GM19238 (cell line): ENCODE results near the gene NALCN.

Source experiments
- DNase-seq: peaks from one replicate; pipeline ENCODE4 v3.0.0; 2011; ENCODE audit warnings: low spot score; ENCODE audit not compliant: insufficient read length

NALCN gene

DNA sequence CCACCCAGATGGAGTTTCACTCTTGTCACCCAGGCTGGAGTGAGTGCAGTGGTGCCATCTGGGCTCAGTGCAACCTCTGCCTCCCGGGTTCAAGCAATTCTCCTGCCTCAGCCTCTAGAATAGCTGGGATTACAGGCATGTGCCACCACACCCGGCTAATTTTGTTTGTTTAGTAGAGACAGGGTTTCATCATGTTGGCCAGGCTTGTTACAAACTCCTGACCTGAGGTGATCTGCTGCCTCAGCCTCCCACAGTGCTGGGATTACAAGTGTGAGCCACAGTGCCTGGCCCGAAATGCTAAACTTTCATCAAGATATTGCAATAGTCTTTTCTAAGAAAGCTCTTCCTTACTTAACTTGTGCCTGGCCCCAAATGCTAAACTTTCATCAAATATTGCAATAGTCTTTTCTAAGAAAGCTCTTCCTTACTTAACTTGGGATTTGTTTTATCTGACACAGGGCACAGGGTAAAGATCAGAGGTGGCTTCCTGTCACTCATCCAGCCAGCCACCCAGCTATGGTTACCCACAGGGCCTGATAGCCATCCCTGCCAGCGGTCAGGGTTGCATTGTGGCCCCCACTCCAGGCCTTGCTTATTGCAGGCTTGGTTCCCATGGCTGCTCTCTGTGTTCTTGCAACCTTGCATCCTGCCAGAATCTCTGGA lies 389.4 kb downstream of the NALCN start:
- no peak for DNase-seq

DNA sequence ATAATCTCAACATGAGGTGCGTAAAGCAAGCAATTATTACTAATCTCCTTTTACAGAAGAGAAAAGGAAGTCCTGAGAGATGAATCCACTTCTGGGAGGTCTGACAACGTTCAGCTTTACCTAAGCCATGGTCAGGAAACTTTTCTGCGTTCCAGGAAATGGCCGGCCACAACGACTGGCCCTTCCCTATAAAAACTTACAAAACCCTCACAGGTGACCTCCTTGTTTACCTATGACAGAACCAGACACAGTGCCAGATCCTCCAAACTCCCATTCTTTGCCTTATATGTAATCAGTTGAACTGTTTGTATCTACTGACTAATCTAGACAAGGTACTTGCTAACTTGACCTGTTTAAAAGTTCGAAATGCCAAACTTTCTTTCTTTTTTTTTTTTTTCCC lies 390.0 kb downstream of the NALCN start:
- no peak for DNase-seq

DNA sequence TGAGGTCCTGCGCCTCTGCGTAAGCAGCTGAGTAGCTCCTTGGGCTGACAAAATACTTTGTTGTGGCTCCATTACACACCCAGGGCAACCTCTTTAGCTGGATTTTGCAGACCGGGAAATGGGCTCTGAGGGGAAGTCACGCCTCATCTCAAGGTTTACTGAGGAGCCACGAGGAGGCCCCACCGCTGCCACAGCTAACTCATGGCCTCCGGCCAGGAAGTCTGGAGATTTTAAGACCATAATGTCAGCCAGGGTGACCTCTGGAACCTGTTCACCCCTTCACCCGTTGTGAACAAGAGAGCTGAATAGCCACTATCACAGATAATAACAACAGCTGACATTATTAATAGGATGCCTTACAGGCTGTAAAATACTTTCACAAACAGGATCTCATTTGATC lies 390.4 kb downstream of the NALCN start:
- DNase-seq = no peak

DNA sequence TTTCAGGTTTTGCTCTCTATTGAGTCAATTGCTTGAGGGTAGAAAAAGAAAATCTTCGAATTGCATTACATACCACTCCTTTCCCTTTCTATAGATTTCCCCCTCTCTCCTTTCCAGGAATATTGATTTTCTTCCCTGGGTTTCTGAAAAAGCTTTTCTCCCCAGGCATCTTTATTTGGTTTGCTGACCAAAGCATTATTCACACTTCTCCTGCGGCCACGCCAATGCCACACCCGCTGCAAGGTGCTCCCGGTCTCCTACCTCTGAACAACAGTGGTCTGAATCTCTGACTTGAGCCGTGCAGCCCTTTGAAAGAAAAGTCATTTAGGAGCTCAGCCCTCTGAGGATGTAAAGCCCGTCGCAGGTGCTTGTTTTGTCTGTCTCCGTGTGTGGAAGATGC lies 390.8 kb downstream of the NALCN start:
- no peak for DNase-seq

DNA sequence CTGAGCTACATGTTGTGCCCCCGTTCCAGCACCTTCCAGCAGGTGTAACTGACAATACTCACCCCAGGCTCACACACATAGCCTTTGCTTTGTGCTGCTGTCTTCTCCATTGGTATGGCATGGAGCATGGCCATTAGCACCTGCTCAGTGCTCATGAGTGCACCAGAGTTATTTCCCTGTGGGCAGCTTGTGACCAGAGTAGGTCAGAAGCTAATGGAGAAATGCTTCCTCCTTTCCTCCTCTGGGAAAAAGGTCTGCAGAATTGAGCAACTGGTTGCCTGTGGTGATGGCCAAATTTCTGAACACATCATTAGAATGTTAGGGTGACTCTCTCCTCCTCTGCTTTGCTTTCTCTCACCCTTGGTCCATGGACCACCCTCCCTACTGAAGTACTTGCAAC lies 397.2 kb downstream of the NALCN start:
- no peak for DNase-seq

DNA sequence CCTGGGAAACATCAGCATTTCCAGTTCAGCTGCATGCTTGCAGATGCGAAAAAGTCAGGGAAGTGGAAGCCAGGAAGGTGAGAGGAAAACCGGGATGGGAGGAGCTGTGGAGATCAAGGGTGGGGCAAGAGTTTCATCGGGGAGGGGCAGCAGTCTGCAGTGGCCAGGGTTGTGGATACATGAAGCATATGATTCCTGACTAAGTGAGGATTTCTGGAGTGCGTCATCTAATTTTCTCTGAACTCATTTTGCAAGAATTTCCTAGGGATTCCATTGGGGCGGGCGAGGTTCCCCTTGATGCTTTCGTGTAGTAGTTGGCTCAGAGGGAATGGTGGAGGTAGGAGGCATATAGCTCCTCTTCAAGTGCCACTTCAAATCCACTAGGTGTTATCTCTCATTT lies 397.6 kb downstream of the NALCN start:
- DNase-seq = no peak

DNA sequence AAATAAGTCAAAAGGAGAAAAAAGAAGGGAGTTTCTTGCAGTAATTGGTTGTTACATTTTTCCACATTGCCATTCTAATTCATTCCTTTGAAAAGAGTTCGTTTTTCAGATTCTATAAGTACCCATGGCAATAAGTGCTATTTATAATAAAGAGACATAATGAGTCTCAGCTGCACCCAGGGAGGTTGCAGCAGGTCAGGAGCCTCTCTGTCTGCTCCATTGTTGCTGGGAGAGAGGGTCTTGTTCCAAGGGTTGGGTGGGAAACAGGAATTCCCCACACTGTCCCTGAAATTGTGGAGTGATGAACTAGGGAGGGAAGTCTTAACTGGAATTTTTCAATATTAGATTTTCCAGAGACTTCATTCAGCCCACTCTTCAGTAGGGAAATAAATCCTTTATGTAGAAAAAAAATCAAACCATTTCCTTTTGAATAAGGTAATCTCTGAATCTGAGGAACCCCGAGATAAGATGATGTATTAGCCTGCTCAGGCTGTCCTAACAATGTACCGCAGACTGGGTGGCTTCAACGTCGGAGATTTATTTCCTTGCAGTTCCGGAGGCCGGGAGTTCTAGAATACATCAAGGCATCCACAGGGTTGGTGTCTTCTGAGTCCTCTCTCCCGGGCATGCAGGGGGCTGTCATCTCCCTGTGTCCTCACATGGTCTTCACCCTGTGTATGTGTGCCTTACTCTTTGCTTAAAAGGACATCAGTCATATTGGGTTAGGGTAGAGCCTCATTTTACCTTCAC lies 399.0 kb downstream of the NALCN start:
- DNase-seq = no peak

DNA sequence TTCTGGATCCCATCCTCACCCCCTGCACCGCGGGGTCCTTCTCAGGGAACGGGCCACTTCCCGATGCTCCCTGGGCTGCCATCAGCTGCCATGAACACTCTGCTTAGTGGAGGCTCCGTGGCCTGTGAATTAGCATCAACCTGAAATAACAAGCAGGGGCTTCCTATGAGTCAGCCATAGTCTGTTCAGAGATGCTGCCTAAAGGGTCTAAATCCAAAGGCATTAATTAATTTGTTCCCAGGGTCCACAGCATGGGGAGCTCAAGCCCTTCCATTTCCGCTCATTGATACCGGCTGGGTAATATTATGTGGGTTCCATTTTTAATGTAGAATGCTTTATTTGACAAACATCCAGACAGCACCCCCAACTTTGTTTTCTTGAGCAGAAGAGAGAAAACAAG lies 399.8 kb downstream of the NALCN start:
- DNase-seq = no peak

DNA sequence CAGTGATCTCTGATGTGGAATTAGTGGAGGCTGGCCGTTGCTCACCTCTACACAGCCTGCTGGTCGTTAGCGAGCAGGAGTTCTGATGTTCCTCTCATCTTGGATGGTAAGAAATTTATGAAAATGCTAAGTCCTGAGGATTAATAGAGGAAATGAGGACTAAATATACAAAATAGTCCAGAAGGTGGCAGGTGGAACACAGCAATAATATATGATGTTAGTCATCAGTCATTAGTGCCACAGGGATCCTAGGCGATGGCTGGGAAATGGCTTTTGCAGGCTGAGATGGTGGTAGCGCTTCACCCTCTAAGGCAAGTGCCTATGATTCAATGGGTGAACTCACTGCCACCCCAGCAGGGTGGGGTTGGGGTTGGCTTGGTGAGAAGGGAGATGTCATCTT lies 403.1 kb downstream of the NALCN start:
- no peak for DNase-seq

DNA sequence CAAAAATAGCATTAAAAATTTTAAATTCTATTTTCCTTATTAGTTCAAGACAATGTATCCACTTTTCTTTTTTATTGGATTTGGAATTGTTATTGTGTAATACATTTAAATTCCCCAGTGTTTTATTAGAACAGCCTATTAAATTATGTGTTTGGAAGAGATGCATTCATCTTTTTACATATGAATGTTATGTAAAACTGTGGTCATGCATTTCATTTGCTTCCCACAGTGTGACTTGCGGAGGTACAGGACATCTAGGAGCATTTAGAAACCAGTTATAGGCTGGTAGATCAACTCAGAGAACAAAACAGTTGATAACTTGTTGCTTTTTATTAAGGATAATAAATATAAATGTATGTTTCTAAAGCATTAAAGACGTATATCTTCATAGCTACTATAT lies 406.2 kb downstream of the NALCN start:
- DNase-seq = no peak

DNA sequence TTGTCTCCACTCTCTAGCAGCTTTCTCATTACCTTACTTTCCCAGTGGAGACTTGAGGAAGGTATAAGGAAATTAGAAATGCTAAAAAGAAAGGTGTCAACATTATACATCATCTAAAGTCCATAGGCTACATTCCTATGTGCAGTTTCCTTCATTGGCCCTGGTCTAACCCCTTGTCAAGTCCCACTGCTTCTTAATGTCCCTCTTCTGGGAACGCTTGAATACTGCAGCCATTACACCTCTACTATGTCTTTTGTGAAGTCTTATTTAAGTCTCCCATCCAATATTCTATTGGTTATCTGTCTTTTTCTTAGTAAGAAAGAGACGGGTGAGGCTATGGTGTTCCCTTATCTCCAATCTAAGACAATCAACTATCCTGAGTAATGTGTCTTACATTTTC lies 409.1 kb downstream of the NALCN start:
- DNase-seq = no peak
